ENCODE data around the gene NECAP2.
"Not testable (repeated sequence)": the region's sequence is repeated elsewhere in the genome, so short reads cannot be mapped to it uniquely, and the experiment has no call there.

NECAP2 gene

DNA sequence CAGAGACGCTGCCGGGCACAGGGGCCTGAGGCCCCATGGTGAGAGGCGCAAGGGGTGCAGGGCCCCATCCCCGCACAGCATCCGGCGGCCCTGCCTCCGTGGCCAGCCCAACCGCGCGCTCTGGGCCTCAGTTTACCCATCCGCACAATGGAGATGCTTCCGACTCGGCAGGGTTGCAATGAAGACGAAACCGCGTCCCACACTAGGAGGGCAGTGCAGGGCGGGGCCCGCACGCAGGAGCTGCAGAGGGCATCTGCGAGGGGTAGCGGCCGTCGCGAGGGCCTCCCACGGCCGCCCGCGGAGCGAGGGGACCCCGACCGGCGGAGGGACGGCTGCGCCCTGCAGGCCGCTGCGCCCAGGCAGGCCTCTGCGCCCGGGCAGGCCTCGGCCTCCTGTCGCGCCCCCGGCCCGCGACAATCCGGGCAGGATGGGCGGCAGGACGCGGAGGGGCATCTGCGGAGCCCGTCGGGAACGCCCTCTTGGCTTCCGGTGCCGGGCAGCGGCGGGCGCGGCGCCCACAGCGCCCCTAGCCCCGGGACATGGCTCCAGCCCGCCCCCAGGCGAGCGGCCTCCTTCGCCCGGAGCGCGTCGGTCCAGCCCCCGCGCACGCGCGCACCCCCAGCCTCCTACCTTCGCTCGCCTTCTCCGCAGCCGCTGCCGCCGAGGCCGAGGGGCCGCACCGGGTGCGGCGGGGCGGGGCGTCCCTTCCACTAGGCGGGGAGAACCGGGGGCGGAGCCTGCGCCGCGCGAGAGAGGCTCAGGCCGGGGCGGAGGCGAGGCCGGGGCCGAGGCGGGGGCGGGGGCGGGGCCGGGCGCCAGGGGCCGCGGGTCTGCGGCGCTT is 58.3 kb downstream of the NECAP2 start:
- peak; percentile 62 for DNase-seq (ENCODE audit: low read depth)

DNA sequence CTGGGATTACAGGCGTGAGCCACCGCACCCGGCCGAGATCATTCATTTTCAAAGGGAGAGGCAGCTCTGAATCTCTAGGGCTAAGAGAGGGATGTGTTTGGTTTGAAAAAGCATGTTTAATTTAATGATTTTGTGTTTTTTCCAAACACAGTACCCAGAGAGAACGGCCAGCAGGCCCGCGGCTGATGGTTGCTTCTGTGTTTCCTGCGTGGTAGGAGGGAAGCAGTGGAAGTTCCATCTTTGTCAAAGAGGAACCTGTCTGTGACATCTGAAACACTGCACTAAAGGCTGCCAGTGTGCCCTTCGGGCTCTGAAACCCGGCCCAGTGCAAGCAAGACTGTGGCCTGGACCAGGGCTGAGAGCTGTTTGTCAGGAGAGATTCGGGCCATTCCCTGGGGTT is 59.9 kb downstream of the NECAP2 start:
- not testable (repeated sequence) for DNase-seq (ENCODE audit: low read depth)

DNA sequence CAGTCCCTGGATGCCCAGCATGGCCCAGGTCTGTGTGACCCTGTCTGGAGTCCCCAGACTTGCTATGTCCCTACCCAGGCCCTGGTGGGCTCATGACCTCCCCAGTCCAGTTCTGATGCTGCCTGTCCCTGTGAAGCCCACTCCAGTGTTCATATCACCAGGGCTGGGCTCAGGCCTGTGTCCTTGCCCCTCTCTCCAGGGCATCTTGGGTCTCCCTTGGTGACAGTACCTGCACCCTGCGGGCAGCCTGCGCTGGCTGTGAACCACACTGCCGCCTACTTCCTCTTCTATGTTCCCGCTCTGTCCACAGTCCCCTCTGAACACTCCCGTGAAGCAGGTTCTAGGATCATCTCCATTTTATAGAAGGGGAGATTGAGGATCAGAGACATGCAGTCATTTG is 60.5 kb downstream of the NECAP2 start:
- not testable (repeated sequence) for DNase-seq (ENCODE audit: low read depth)

DNA sequence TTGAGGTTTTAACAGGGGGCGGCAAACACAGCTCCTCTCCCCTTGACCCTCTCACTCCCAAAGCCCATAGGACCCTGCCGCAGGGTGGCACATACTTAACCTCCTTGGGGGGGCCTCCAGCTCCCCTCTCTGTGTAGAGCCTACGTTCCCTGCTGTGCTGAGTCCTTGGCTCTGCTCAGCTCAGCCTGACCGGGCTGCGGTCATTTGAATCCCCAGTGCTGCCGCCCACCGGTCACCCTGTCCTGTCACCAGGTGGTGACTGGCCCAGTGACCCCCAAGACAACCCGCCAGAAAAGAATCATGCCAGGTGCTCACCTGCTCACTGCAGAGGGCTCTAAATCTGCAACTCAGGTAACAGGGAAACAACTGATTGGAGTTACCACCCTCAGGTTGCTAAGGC is 60.9 kb downstream of the NECAP2 start:
- not testable (repeated sequence) for DNase-seq (ENCODE audit: low read depth)

DNA sequence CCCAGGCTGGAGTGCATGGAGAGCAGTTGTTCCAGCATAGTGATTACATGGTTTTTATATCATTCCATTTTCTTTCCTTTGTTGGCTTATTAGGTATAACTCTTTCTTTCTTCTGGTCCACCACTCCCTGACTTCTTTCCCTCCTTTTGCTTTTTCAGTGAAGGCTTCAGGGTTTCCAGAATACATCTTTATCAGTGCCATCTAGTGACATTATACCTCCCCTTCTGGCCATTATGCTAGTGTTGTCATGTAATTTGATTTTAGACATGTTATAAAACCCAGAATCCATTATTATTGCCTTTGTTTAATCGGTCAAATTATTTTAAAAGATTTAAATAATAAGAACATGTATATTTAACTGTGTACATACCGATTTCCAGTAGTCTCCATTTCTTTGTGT is 63.0 kb downstream of the NECAP2 start:
- no peak for DNase-seq (ENCODE audit: low read depth)

DNA sequence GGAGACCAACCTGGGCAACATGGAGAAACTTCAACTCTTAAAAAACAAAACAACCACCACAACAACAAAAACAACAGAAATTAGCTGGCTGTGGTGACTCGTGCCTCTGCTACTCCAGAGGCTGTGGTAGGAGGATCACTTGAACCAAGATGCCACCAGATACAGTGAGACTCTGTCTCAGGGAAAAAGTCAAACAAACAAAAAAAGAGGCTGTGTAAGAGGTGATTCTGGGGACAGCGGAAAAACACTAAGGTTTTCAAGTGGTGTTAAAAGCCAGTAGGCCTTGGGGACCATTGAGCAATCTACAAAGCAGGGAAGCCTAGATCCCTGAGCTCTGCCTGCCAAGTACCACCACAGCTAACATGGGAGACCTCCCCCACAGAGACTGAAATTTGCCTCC is 65.3 kb downstream of the NECAP2 start:
- not testable (repeated sequence) for DNase-seq (ENCODE audit: low read depth)

DNA sequence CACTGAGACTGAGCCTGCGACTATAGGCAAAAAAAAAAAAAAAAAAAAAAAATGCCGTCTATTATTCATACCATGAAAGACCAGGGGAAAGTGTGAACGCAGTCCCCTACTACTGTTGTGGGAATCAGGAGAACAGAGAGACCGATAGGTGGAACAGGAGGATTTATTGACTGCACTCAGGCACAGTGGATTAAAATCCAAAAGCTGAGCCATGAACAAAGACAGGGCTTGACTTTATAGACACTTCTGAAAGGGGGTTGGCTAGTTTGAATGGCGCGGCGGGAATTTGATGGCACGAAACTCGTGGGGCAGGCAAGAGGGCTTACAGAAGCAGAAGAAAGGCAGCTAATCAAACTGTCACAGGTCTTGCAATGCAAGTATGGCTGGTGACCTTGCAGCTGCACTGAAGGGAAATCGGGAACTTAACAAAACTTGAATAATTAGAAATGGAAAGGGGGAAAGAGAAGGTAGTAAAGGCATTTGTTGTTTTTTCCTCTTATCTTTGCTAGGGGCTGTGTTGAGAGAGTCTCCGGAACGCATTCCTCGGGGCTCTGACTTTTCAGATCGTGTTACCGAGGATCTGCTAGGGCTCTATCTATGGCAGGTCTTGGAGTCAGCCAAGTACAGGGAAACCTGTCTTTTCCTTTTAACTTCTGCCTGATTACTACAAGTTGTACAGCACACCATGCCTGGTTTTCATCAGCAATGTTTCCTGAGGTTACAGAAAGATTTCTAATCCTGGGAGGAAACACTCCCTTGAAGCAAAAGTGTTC is 66.0 kb downstream of the NECAP2 start:
- not testable (repeated sequence) for DNase-seq (ENCODE audit: low read depth)

DNA sequence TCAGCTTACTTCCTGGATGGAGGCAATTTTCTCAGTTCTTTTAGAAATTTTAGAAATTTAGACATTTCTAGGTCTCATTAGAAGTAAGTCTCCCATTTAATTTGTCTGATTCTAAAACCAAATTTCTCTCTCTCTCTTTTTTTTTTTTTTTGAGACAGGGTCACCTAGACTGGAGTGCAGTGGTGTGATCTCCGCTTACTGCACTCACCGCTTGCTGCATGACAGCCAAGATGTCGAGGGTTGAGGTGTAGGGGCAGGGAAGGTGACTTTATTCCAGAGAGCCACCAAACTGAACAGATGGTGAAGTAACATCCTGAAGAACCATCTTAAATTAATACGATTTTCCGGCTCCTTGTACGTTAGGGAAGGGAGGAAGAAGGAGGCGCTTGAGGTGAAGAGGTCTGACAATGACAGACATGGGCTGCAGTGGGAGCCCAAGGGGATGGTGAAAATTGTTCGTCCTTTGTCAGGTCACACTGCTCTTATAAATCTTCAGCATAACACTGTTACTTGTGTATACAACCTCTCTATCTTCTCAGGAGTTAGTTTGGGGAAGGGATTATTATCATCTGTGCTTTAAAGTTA is 68.4 kb downstream of the NECAP2 start:
- DNase-seq (ENCODE audit: low read depth) = not testable (repeated sequence)
